ENCODE measurements around the gene CMTM8.

- TF ChIP-seq POLR2A (IDR thresholded peaks at IDR 0.05; ENCODE audit: low read length) (no peak), GATA1 (IDR thresholded peaks at IDR 0.05; ENCODE audit: low read depth, low read length) (no peak)
These were observed 77.8 kb downstream of the CMTM8 start for GRCh38 chr3:32316319-32316718.
